ENCODE data around the gene MT1H.

The MT1H gene

DNA sequence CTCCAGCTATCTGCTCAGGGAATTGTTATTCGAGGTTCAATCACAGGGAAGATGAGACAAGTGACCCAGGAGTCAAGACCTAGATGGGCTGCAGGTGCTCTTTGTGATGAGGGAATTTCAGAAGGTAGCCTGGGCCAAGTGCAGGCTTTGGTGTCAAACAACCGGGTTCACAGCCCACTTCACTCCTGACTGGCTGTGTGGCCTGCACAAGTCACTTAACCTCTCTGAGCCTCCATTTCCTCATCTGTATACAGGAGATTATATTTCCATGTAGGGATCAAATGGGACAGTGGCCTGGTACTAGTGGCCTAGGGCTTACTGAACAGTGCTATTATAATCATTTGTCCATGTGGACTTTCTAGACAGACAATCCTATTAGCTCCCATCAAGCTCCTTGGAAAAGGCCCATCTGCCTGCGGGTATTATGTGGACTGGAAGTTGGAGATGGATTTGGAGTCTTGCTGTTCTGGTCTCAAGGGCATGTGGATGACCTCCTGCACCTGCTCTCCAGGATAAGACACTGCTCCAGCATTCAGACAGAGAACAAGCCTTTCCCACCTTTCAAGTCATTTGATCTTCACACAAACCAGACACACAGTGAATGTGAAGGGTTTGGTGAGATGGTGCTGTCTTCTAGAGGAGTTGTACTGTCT, 9.6 kb downstream of the MT1H start:
- WGBS, 2 experiments (ENCODE audit: insufficient coverage in 2 of 2): 91 to 100% methylated on average over 1 of the region's 3 CpGs
- Histone ChIP-seq H3K4me1 (ENCODE audit: control insufficient read depth, insufficient read depth, low read length, poor library complexity, severe bottlenecking) (peaks cover 4% of the 10 kb centered on the region), H3K27ac (ENCODE audit: low read depth, low read length, severe bottlenecking) (no peak overlapping the region), H3K36me3 (ENCODE audit: control insufficient read depth, insufficient read depth, low read length) (no peaks in the 10 kb centered on the region), H3K9me3 (ENCODE audit: control insufficient read depth, low read length) (no peaks in the 10 kb centered on the region), H3K4me3 (ENCODE audit: extremely low read depth, insufficient read depth, low read length, poor library complexity, severe bottlenecking) (no peak overlapping the region)

DNA sequence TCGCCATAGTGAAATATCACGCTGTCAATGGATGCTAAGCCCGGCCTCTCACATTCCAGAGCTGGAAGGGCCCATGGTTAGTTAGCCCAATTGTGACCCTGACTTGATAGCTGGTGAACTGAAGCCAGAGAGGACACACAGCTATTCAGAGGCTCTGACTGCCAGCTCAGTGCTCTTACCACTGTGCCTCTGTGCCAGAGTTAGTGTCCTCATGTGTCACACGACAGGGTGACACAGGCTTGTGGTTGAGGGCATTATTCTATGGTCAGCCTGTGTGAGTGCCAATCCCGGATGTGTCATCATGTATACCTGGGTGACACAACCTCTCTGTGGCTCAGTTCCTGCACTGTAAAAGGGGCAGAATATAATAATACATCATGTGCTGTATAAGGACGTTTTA, 10.2 kb downstream of the MT1H start:
- 73 to 89% methylated on average over 5 of the region's 6 CpGs for WGBS, 2 experiments (ENCODE audit: insufficient coverage in 2 of 2)

DNA sequence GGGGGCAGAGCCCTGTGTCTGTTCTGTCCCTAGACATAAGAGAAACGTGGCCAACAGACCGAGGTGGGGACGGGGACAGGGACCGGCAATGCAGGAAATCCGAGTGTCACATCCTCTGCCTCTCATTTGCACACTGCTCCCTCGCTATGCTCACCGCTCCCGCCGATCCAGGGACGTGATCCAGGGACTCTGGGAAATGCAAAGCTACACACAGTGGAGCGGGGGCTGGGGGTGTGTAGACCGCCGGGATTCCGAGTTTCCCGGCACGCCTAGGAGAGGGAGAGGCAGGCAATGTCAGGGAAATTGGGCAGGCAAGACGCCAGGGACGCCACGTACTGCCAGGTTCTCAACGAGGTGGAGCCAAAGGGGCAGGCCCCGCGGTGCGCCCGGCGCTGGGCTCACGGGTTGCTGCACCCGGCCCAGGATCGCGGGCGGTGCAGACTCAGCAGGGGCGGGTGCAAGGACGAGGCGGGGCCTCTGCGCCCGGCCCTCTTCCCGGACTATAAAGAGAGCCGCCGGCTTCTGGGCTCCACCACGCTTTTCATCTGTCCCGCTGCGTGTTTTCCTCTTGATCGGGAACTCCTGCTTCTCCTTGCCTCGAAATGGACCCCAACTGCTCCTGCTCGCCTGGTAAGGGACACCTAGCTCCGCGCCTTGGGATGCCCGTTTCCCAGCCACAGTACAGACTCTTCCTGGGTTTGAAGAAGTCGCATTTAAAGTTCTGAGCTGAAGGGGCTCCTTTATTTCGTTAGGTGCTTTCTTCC, 12.5 kb downstream of the MT1H start, which contains the start of gene MT1X:
TSS of gene MT1X (plus strand) at position 532 of the 764 bp plus-strand sequence. CDS start at position 603, 71 bp downstream.
- Histone ChIP-seq H3K9me3 (ENCODE audit: control insufficient read depth, low read length) (no peaks in the 10 kb centered on the region), H3K4me3 (ENCODE audit: extremely low read depth, insufficient read depth, low read length, poor library complexity, severe bottlenecking) (peak within 1 kb of the TSS; percentile 35), H3K27ac (ENCODE audit: low read depth, low read length, severe bottlenecking) (no peak within 1 kb of the TSS), H3K36me3 (ENCODE audit: control insufficient read depth, insufficient read depth, low read length) (no peaks in the 10 kb centered on the region), H3K4me1 (ENCODE audit: control insufficient read depth, insufficient read depth, low read length, poor library complexity, severe bottlenecking) (peaks cover 4% of the 10 kb centered on the region)
- WGBS, 2 experiments (ENCODE audit: insufficient coverage in 2 of 2): 2 to 3% methylated on average over 37 to 42 of the region's 49 CpGs

More for the DNA sequence above, 10.2 kb downstream of the MT1H start:
- Histone ChIP-seq H3K4me1 (ENCODE audit: control insufficient read depth, insufficient read depth, low read length, poor library complexity, severe bottlenecking) (peaks cover 4% of the 10 kb centered on the region), H3K27ac (ENCODE audit: low read depth, low read length, severe bottlenecking) (no peak overlapping the region), H3K36me3 (ENCODE audit: control insufficient read depth, insufficient read depth, low read length) (no peaks in the 10 kb centered on the region), H3K9me3 (ENCODE audit: control insufficient read depth, low read length) (no peaks in the 10 kb centered on the region), H3K4me3 (ENCODE audit: extremely low read depth, insufficient read depth, low read length, poor library complexity, severe bottlenecking) (no peak overlapping the region)

DNA sequence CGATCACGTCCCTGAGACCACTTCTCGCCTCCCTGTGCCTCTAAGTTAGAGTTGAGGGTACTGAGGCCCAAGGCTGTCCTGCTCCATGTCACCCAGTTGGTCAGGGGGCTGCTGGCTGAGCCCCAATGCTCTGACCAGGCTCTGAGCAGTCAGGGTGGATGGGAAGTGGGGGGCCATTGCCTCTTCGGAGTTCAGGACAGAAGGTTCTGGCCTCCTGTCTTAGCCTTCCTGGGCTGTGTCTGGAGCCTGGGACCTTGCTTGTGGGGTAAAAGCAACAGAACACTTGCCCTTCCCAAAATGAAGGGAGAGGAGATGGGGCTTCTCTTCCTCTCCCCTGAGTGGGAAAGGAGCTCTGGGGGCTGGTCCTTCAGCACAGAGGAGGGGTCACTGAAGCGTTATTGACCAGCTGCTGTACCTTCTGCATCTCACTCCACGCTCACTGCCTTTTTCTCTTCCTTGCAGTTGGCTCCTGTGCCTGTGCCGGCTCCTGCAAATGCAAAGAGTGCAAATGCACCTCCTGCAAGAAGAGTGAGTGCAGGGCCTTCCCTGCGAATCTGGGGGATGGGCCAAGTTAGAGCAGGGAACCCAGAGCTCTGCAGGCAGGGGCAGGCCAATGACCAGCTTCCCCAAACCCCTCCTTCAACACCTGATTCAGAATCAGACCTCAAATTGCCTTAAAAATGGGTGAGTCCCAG, 13.2 kb downstream of the MT1H start:
- no peaks in the 10 kb centered on the region for H3K9me3 ChIP-seq (ENCODE audit: control insufficient read depth, low read length)
- peaks cover 4% of the 10 kb centered on the region for H3K4me1 ChIP-seq (ENCODE audit: control insufficient read depth, insufficient read depth, low read length, poor library complexity, severe bottlenecking)
- H3K27ac ChIP-seq (ENCODE audit: low read depth, low read length, severe bottlenecking): no peak overlapping the region
- H3K4me3 ChIP-seq (ENCODE audit: extremely low read depth, insufficient read depth, low read length, poor library complexity, severe bottlenecking): peak overlapping the region; percentile 35
- no peaks in the 10 kb centered on the region for H3K36me3 ChIP-seq (ENCODE audit: control insufficient read depth, insufficient read depth, low read length)
- WGBS, 2 experiments (ENCODE audit: insufficient coverage in 2 of 2): 38% methylated on average over 2 to 3 of the region's 8 CpGs

DNA sequence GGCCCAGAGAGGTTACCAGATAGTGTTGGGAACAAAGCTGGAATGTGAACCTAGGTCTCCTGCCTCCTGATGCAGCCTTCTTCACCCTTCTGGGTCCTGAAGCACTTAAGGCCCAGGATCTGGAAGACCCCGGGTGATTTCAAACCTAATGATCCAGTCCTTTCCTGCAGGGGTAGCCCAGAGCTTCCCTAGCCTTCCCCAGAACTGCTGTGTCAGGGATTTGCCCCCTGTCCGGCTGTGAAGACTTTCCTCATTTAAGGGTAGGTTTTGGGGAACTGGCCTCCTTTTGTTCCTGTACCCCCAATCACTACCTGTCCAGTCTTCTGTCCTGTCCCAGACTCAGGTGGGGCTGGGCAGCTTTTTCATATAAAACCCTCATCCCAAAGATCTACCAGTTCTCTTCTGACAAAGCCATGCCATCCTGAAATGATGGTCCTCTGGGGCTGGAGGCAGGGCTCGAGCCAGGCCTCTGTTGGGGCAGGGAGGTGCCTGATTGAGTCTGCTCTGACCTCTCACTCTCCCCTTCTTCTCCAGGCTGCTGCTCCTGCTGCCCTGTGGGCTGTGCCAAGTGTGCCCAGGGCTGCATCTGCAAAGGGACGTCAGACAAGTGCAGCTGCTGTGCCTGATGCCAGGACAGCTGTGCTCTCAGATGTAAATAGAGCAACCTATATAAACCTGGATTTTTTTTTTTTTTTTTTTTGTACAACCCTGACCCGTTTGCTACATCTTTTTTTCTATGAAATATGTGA, 14.0 kb downstream of the MT1H start:
- Histone ChIP-seq H3K4me3 (ENCODE audit: extremely low read depth, insufficient read depth, low read length, poor library complexity, severe bottlenecking) (no peak overlapping the region), H3K27ac (ENCODE audit: low read depth, low read length, severe bottlenecking) (no peak overlapping the region), H3K4me1 (ENCODE audit: control insufficient read depth, insufficient read depth, low read length, poor library complexity, severe bottlenecking) (peaks cover 4% of the 10 kb centered on the region), H3K36me3 (ENCODE audit: control insufficient read depth, insufficient read depth, low read length) (no peaks in the 10 kb centered on the region), H3K9me3 (ENCODE audit: control insufficient read depth, low read length) (no peaks in the 10 kb centered on the region)
- 72 to 77% methylated on average over 3 of the region's 5 CpGs for WGBS, 2 experiments (ENCODE audit: insufficient coverage in 2 of 2)

DNA sequence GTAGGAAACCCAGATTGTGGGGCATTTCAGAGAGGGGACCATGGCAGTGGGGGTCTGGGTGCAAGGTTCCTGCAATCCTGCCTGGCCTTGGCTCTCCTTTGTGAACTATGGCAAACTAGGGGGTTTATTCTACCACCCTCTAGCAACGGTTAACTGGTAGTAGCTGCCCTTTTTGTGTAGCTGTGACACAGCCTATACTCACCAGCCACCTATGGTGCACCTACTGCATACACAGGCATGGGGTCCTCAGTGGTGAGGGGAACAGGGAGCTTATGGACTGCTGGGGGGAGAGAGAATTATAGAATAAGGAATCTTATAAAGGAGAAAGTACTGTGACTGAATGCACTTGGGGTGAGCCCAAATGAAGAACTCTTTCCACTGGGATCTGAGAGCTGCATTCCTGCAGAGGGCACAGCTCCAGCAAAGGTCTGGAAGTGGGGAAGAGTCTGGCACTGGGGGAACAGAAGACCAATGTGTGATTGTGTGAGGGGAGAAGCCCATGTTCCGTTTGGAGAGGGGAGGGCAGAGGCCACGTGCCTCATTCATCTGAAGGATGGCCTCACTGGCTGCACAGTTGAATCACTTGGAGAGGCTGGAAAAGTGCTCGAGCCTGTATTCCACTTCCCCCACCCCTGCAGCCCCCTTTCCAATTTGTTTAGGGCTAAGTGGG, 14.8 kb downstream of the MT1H start:
- Histone ChIP-seq H3K4me1 (ENCODE audit: control insufficient read depth, insufficient read depth, low read length, poor library complexity, severe bottlenecking) (peaks cover 4% of the 10 kb centered on the region), H3K4me3 (ENCODE audit: extremely low read depth, insufficient read depth, low read length, poor library complexity, severe bottlenecking) (no peak overlapping the region), H3K9me3 (ENCODE audit: control insufficient read depth, low read length) (no peaks in the 10 kb centered on the region), H3K27ac (ENCODE audit: low read depth, low read length, severe bottlenecking) (no peak overlapping the region), H3K36me3 (ENCODE audit: control insufficient read depth, insufficient read depth, low read length) (no peaks in the 10 kb centered on the region)
- 67 to 71% methylated on average over 1 to 2 of the region's 4 CpGs for WGBS, 2 experiments (ENCODE audit: insufficient coverage in 2 of 2)

DNA sequence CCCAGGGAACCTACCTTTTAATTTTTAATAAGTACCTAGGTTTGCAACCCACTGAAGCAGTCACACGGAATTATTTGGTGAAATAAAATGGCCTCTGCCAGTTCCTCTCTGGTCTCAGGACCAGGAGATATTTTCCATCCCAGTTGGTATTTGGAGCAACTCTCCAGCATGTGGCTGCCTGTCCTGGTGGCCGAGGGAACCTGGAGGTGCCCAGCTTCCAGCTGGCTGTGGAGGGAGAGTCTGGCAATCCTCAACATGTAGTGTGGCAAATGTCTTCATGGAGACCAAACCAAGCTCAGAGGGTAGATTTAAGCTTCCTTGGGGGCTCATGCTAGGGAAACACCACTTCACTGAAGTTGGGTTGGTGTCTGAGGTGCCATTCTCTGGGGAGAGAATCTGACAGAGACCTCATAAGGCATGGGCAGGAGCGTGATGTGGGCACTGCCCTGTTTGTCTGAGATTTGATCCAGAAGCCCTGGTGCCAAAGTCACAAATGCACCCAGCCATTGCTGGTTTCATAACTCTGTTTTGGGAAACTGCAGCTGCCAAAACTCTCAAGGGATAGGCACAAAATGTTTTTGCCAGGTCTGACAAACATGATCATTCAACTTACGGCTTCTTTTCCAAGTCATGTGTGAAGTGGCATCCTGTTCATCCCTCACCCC, 15.4 kb downstream of the MT1H start:
- Histone ChIP-seq H3K27ac (ENCODE audit: low read depth, low read length, severe bottlenecking) (no peak overlapping the region), H3K9me3 (ENCODE audit: control insufficient read depth, low read length) (no peaks in the 10 kb centered on the region), H3K4me3 (ENCODE audit: extremely low read depth, insufficient read depth, low read length, poor library complexity, severe bottlenecking) (no peak overlapping the region), H3K36me3 (ENCODE audit: control insufficient read depth, insufficient read depth, low read length) (no peaks in the 10 kb centered on the region), H3K4me1 (ENCODE audit: control insufficient read depth, insufficient read depth, low read length, poor library complexity, severe bottlenecking) (peaks cover 4% of the 10 kb centered on the region)
- WGBS, 2 experiments (ENCODE audit: insufficient coverage in 2 of 2): 88 to 95% methylated on average over 2 to 3 of the region's 4 CpGs

DNA sequence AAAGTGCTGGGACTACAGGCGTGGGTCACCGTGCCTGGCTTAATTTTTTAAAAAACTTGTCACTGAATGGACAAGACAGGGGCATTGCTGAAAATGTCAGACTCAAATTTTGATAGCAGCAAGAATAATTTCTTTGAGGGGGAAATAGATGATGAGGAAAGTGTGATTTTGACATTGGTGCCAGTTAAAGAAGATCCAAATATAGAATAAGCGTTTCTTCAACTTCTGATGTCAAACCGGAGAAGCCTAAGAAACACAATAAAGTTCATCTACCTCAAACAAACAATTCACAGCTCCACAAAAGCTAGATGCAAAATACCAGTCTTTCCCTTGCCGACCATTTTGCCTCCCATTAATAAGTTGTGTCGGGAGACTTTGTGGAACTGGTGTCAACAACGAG, 17.1 kb downstream of the MT1H start:
- 89 to 97% methylated on average over 5 to 7 of the region's 7 CpGs for WGBS, 2 experiments (ENCODE audit: insufficient coverage in 2 of 2)

DNA sequence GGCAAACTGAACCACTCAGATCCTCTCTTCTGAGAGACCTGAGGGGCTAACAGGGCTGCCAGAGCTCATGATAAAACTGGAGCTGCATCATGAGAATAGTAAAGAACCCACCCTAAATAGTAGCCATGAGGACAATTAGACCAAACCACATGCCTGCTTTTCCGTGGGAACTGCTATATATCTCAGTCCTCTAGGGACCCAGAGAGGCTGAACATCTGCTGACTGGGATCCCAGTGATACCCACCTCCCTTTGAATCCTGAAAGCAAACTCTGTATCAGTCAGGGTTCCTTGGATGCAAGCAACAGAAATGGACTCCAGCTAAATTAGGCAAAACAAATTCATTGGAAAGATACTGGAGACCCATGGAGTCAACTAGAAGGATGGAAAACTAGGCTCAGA, 19.1 kb downstream of the MT1H start:
- no peaks in the 10 kb centered on the region for H3K36me3 ChIP-seq (ENCODE audit: control insufficient read depth, insufficient read depth, low read length)
- 47 to 71% methylated on average over 1 of the region's 1 CpG for WGBS, 2 experiments (ENCODE audit: insufficient coverage in 2 of 2)
- no peaks in the 10 kb centered on the region for H3K9me3 ChIP-seq (ENCODE audit: control insufficient read depth, low read length)
- H3K27ac ChIP-seq (ENCODE audit: low read depth, low read length, severe bottlenecking): no peak overlapping the region
- no peaks in the 10 kb centered on the region for H3K4me1 ChIP-seq (ENCODE audit: control insufficient read depth, insufficient read depth, low read length, poor library complexity, severe bottlenecking)
- H3K4me3 ChIP-seq (ENCODE audit: extremely low read depth, insufficient read depth, low read length, poor library complexity, severe bottlenecking): no peak overlapping the region

More for the DNA sequence above, 17.1 kb downstream of the MT1H start:
- Histone ChIP-seq H3K36me3 (ENCODE audit: control insufficient read depth, insufficient read depth, low read length) (no peaks in the 10 kb centered on the region), H3K4me1 (ENCODE audit: control insufficient read depth, insufficient read depth, low read length, poor library complexity, severe bottlenecking) (peaks cover 4% of the 10 kb centered on the region), H3K4me3 (ENCODE audit: extremely low read depth, insufficient read depth, low read length, poor library complexity, severe bottlenecking) (no peak overlapping the region), H3K27ac (ENCODE audit: low read depth, low read length, severe bottlenecking) (no peak overlapping the region), H3K9me3 (ENCODE audit: control insufficient read depth, low read length) (no peaks in the 10 kb centered on the region)

Measured in mesodermal cell (in vitro differentiated cells).